Measurements from ENCODE around the gene PC. TPM values are rescaled to one million over a fixed set of nuclear protein-coding genes. Genes with fewer than 3 reads are reported as not detected.

Gene PC
- total and polyA plus RNA-seq, 5 experiments from 2014 or later, result 3.5 to 8.5 (median 6.9) TPM

- Mint-ChIP-seq H3K36me3 (peaks cover 0 to 3% (median 0%) of the 10 kb centered on the region in 3 donors), H3K4me3 (no peak overlapping the region), H3K9me3 (no peaks in the 10 kb centered on the region), H3K27me3 (no peaks in the 10 kb centered on the region), H3K4me1 (peaks cover 4 to 9% (median 6%) of the 10 kb centered on the region in 4 donors), H3K27ac (no peak overlapping the region)
- DNase-seq (peak in 1 of 10 donors; percentile 58), ATAC-seq (no peak)
- POLR2A ChIA-PET, result interaction anchor here (1.7 kb wide), 1 partner anchor 9 kb away, joined by 3 read pairs; no protein-coding TSS in a partner anchor
Observed at GRCh38 chr11:66850588-66851238, 107.5 kb downstream of the PC start.

GRCh38 chr11:66850235-66850587, 108.0 kb downstream of the PC start:
- peak in 1 of 10 donors; percentile 57 for DNase-seq
- no peaks in the 10 kb centered on the region for H3K9me3 Mint-ChIP-seq
- POLR2A ChIA-PET, result interaction anchor here (1.7 kb wide), 1 partner anchor 8 kb away, joined by 3 read pairs; no protein-coding TSS in a partner anchor
- no peak for ATAC-seq
- peaks cover 0 to 5% (median 2%) of the 10 kb centered on the region in 3 donors for H3K36me3 Mint-ChIP-seq
- no peak overlapping the region for H3K4me3 Mint-ChIP-seq
- no peak overlapping the region for H3K27ac Mint-ChIP-seq
- H3K4me1 Mint-ChIP-seq, result peaks cover 0 to 9% (median 5%) of the 10 kb centered on the region in 4 donors
- no peaks in the 10 kb centered on the region for H3K27me3 Mint-ChIP-seq

- POLR2A ChIA-PET, result no interaction called here
- DNase-seq (peak in 1 of 10 donors; percentile 46), ATAC-seq (no peak)
- Mint-ChIP-seq H3K36me3 (peaks cover 0 to 7% (median 4%) of the 10 kb centered on the region in 3 donors), H3K4me1 (peaks cover 0 to 10% (median 9%) of the 10 kb centered on the region in 4 donors), H3K27ac (peak overlapping the region in 1 of 10 donors; percentile 67), H3K27me3 (no peaks in the 10 kb centered on the region), H3K9me3 (no peaks in the 10 kb centered on the region), H3K4me3 (no peak overlapping the region)
Observed at GRCh38 chr11:66849501-66850234, 108.5 kb downstream of the PC start.

DNA sequence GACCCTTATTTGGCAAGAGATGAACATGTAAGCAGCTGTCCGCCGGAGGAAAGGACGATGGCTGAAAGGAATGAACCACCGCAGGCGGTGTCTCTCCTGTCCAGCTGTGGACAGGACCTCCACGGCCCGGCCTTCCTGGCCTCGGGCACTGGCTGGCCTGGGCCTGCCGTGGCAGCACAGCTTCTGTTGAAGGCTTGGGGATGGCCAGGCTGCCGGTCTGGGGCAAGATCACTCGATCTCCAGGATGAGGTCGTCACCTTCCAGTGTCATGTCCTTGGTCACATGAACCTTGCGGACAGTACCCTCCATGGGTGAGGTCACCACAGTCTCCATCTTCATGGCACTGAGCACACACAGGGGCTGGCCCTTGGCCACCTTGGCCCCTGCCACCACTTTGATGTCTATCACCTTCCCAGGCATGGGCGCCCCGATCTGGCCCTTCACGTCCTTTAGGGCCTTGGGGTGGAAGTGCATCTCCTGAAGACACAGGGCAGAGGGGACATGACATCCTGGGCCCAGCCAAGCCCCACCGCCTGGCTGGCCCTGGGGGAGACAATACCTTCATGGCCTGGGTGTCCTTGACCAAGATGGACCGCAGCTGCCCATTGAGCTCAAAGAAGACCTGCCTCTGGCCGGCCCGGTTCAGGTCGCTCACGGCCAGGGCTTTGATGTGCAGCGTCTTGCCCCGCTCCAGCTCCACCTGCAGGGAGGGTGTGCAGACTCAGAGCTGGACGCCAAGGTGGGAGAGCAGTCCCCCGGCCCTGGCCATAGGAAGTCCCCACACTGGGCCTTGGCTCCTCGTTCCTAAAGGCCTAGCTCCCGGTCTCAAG, 109.3 kb downstream of the PC start:
- H3K36me3 Mint-ChIP-seq, result peaks cover 0 to 7% (median 4%) of the 10 kb centered on the region in 3 donors
- no peaks in the 10 kb centered on the region for H3K27me3 Mint-ChIP-seq
- DNase-seq, result peak in 1 of 10 donors; percentile 63
- no peak for ATAC-seq
- no peak overlapping the region for H3K4me3 Mint-ChIP-seq
- peaks cover 4 to 18% (median 12%) of the 10 kb centered on the region in 4 donors for H3K4me1 Mint-ChIP-seq
- no peaks in the 10 kb centered on the region for H3K9me3 Mint-ChIP-seq
- POLR2A ChIA-PET, result no interaction called here
- no peak overlapping the region for H3K27ac Mint-ChIP-seq

GRCh38 chr11:66847461-66848232, 110.5 kb downstream of the PC start:
- Mint-ChIP-seq H3K27ac (no peak overlapping the region), H3K4me3 (no peak overlapping the region), H3K27me3 (no peaks in the 10 kb centered on the region), H3K4me1 (peaks cover 7 to 20% (median 14%) of the 10 kb centered on the region in 4 donors), H3K9me3 (no peaks in the 10 kb centered on the region), H3K36me3 (peaks cover 0 to 7% (median 4%) of the 10 kb centered on the region in 3 donors)
- DNase-seq (peak in 1 of 10 donors; percentile 45), ATAC-seq (no peak)
- POLR2A ChIA-PET, result no interaction called here

GRCh38 chr11:66846671-66847091, 111.5 kb downstream of the PC start:
- peaks cover 0 to 7% (median 4%) of the 10 kb centered on the region in 3 donors for H3K36me3 Mint-ChIP-seq
- DNase-seq (no peak), ATAC-seq (no peak)
- POLR2A ChIA-PET, result no interaction called here
- H3K9me3 Mint-ChIP-seq, result no peaks in the 10 kb centered on the region
- peak overlapping the region in 2 of 10 donors; percentile 31 to 73 for H3K27ac Mint-ChIP-seq
- no peaks in the 10 kb centered on the region for H3K27me3 Mint-ChIP-seq
- H3K4me1 Mint-ChIP-seq, result peaks cover 16 to 29% (median 20%) of the 10 kb centered on the region in 4 donors
- peak overlapping the region in 5 of 10 donors; percentile 14 to 48 (median 31) for H3K4me3 Mint-ChIP-seq

DNA sequence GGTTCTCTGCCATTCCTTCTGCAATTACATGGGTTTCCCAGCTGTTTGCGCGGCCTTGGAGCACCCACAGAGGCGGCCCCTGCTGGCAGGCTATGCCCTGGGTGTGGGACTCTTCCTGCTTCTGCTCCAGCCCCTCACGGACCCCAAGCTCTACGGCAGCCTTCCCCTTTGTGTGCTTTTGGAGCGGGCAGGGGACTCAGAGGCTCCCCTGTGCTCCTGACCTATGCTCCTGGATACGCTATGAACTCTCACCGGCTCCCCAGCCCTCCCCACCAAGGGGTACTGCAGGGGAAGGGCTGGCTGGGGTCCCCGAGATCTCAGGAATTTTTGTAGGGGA, 112.3 kb downstream of the PC start:
- Mint-ChIP-seq H3K4me3 (peak overlapping the region in 4 of 10 donors; percentile 18 to 91 (median 42)), H3K36me3 (peaks cover 0 to 7% (median 4%) of the 10 kb centered on the region in 3 donors), H3K27ac (peak overlapping the region in 1 of 10 donors; percentile 43), H3K9me3 (no peaks in the 10 kb centered on the region), H3K4me1 (peaks cover 20 to 37% (median 28%) of the 10 kb centered on the region in 4 donors), H3K27me3 (no peaks in the 10 kb centered on the region)
- DNase-seq (peak in 1 of 10 donors; percentile 42), ATAC-seq (no peak)
- POLR2A ChIA-PET, result interaction anchor here (4.1 kb wide), 1 partner anchor 9 kb away, joined by 35 read pairs; no protein-coding TSS in a partner anchor

DNA sequence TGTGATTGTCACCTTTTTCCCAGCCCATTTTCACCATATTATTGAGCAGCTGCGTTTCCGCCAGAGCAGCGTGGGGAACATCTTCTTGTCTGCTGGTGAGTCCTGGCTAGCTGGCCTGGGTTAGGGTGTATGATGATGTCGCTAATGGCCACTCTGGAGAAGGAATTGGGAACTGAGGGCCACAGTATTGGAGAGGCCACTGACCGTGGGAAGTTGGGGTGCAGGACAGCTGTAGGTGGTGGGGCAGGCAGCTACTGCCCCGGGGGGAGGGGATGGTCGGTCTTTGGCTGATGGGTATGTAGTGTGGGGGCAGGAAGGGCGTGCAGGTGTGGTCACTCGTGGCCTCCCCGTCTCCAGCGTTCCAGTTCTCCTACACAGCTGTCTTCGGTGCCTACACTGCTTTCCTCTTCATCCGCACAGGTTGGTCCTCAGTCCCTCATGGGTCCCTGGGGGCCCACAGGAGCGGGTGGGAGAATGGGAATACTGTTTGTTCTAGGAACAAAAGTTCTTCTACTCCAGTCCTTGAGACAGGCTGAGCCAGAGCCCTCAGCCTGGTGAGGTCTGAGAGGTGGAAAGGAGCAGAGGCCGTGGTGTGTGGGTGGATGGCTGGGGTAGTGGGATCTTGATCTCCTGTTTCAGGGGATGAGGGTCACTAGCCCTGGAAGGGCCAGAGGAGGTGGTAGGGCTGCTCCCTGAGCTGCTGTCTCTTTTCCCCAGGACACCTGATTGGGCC, 112.9 kb downstream of the PC start:
- ATAC-seq (no peak), DNase-seq (peak in 1 of 10 donors; percentile 37)
- peaks cover 0 to 10% (median 4%) of the 10 kb centered on the region in 3 donors for H3K36me3 Mint-ChIP-seq
- peak overlapping the region; percentile 11 to 94 (median 90) for H3K4me3 Mint-ChIP-seq
- H3K27ac Mint-ChIP-seq, result peak overlapping the region in 8 of 10 donors; percentile 41 to 96 (median 52)
- POLR2A ChIA-PET, result interaction anchor here (4.1 kb wide), 1 partner anchor 10 kb away, joined by 35 read pairs; no protein-coding TSS in a partner anchor
- no peaks in the 10 kb centered on the region for H3K27me3 Mint-ChIP-seq
- H3K4me1 Mint-ChIP-seq, result peaks cover 25 to 43% (median 33%) of the 10 kb centered on the region in 4 donors
- H3K9me3 Mint-ChIP-seq, result no peaks in the 10 kb centered on the region

DNA sequence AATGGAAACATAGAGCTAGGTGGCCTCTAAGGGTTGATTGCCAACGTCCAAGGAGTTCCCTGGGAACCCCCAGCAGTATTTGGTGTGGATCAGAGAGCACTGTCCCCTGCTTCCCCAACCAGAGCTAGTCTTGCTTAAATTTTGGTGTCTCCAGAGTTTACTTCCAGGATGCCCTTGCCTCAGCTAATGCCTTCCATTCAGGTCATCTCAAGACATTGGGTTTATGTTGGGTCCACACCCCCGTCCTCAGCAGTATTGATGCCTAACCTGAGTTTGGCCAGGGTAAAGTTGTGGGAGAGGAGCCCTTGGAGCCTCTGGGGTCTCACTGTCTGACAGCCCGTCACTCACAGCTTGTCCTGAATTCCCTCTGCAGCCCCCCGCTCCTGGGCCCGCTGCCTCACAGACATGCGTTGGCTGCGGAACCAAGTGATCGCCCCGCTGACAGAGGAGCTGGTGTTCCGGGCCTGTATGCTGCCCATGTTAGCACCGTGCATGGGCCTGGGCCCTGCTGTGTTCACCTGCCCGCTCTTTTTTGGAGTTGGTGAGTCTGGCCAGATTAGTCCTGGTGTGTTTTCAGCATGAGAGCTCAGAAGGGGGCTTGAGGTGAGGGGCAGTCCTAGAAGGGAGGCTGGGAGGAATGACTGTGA, 113.6 kb downstream of the PC start:
- POLR2A ChIA-PET, result interaction anchor here (2.3 to 4.1 kb wide), 3 partner anchors 10 to 14 kb away, joined by 10 to 35 read pairs (median 13); no protein-coding TSS in a partner anchor
- no peak for DNase-seq

DNA sequence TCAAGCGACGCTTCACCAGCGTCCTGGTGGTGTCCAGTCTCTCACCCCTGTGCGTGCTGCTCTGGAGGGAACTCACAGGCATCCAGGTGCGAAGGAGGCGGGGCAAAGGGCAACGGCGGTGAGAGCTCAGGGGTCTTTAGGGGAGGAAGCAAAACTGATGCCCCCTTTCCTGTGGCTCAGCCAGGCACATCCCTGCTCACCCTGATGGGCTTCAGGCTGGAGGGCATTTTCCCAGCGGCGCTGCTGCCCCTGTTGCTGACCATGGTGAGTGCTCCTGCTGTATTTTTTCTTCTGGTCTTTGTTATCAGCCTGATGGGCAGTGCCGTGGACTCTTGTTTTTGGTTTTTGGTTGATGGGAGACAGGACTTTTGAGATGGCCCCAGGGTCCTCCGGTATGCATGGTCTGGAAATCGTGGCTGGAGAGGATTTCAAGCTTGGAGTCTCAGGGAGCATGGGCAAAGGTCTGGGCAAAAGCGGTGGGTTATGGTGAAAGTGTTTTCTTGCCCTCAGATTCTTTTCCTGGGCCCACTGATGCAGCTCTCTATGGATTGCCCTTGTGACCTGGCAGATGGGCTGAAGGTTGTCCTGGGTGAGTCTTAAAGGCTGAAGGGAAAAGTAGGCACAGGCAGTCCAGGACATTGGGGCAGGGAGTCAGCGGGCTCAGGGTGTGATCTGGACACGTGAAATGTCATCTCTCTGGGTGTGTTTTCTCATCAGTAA, 114.2 kb downstream of the PC start:
- H3K36me3 Mint-ChIP-seq, result peaks cover 0 to 17% (median 4%) of the 10 kb centered on the region in 3 donors
- H3K4me1 Mint-ChIP-seq, result peaks cover 28 to 56% (median 43%) of the 10 kb centered on the region in 4 donors
- H3K4me3 Mint-ChIP-seq, result peak overlapping the region; percentile 81 to 94 (median 92)
- POLR2A ChIA-PET, result interaction anchor here (0.6 to 4.1 kb wide), 18 partner anchors 8 to 526 kb away, joined by 3 to 35 read pairs (median 4); partner anchors contain the start of genes BRMS1, PC, RBM14 and RBM4B
- ATAC-seq (no peak), DNase-seq (peak in 1 of 10 donors; percentile 54)
- peak overlapping the region; percentile 84 to 97 (median 94) for H3K27ac Mint-ChIP-seq
- no peaks in the 10 kb centered on the region for H3K27me3 Mint-ChIP-seq
- H3K9me3 Mint-ChIP-seq, result no peaks in the 10 kb centered on the region

More for the DNA sequence above, 113.6 kb downstream of the PC start:
- peak overlapping the region; percentile 81 to 94 (median 92) for H3K4me3 Mint-ChIP-seq
- H3K27me3 Mint-ChIP-seq, result no peaks in the 10 kb centered on the region
- no peaks in the 10 kb centered on the region for H3K9me3 Mint-ChIP-seq
- peaks cover 28 to 50% (median 39%) of the 10 kb centered on the region in 4 donors for H3K4me1 Mint-ChIP-seq
- H3K27ac Mint-ChIP-seq, result peak overlapping the region; percentile 84 to 97 (median 94)
- ATAC-seq, result no peak
- H3K36me3 Mint-ChIP-seq, result peaks cover 0 to 13% (median 4%) of the 10 kb centered on the region in 3 donors
